GM03348 (cell line): ENCODE measurements around the gene SDS.

Source experiments
- DNase-seq: peaks from one replicate; pipeline ENCODE4 v3.0.0; 2012; ENCODE audit warnings: low spot score

SDS gene

DNA sequence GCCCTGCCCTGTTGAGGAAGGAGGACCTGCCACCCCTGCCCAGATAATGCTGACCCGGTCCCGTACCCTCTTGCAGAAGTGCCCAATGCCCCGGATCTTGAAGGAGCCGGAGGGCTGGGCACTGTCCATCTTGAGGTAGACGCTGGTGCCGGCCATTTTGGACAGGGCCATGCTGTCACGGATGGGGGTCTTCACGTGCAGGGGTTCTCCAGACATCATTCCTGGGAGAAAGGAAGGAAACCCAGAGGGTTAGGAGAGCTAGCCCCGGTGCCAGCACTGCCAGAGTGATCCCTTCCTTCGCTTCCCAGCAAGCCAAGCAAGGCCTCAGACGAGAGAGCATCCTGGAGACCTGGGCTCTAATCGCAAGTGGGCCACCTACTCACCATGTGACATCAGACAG lies 4.2 kb downstream of the SDS start:
- no peak for DNase-seq

DNA sequence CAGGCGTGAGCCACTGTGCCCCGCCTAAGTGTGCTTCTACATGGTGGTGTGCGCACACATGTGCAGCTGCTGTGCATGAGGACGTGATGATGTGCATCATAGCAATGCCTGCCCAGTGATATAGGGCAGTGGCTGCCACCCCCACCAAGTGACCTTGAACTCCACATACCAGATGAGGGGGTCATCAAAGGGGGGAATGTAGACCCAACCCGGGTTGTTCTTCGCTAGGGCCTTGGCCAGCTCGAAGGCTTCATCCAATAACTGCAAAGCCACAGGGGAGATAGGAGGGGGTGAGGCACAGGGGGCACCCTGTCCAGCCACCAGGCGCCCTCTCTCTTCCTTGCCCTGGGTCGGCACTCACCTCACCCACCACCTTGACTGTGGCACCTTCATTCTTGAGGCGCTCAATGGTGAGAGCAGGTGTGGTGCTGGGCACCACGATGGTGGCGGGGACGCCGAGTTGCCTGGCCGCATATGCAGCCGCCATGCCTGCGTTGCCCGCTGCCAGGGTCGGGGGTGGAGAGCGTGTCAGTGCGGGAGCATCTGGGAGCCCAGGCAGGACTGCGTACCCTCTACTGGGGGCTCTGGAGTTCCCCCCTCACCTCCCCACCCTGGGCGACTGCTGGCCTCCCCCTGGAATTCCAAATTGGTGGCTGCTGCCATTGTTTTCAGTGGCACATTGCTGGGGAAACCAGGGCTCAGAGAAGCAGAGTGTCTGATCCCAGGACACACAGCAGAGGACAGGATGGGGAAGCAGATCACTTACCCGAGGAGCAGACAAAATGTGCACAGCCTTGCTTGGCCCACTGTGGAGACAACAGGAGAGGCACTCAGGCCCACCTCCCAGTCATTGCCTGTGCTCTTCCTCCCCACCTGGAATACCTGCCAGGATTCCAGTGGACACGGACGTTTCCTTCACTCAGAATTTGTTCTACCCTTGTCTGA lies 5.1 kb downstream of the SDS start:
- no peak for DNase-seq

DNA sequence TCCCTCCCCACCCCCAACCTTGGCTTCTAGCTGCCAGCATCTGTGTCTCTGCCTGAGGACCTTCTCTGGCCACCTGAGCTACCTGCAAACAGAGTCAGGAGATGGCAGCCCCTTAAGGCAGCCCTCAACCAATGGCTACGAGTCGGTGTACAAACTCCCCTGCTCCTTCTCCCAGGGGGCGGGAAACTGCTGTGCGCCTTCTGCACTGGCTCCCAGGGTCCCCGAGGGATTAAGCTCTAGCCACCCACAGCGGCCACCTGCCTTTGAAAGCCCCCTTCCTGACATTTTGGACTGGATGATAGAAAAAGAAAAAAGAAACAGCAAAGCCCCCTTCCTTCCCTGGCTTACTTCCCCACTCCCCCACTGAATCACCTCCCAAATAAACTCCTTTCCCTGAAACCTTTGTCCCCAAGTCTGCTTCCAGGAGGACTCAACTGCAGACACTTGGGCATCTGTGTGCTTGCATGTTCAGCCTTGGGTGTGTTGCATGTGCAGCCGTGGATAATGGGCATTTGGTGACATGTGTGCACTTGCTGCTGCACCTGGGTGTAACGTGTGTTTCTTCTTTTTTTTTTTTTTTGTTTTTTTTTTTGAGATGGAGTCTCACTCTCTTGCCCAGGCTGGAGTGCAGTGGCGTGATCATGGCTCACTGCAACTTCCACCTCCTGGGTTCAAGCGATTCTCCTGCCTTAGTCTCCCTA lies 6.0 kb downstream of the SDS start:
- no peak for DNase-seq

DNA sequence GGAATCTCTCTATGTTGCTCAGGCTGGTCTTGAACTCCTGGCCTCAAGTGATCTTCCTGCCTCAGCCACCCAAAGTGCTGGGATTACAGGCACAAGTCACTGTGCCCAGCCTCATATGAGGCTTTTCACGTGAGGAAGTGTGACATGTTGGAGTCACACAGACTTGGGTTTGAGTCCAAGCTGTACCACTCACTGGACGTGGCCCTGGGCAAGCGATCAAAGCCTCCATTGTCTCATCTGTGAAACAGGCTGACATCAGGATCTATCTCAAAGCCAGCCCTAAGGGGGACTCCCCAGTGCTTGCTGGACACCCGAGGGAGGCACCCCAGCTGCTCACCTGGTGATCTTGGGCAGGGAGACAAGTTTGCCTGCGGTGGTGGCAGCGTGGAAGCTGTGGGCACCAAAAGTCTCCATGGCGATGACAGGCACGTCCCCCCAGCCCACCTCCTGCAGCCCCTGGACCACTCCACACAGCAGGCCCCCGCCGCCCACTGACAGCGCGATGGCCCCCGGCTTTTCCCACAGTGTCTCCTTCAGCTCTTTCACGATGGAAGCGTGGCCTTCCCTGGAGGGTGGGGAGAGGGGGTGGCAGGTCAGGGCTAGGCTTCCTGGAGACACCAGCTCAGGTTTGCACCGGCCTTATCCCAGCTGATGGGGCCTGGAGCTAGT lies 6.7 kb downstream of the SDS start:
- DNase-seq, result no peak

DNA sequence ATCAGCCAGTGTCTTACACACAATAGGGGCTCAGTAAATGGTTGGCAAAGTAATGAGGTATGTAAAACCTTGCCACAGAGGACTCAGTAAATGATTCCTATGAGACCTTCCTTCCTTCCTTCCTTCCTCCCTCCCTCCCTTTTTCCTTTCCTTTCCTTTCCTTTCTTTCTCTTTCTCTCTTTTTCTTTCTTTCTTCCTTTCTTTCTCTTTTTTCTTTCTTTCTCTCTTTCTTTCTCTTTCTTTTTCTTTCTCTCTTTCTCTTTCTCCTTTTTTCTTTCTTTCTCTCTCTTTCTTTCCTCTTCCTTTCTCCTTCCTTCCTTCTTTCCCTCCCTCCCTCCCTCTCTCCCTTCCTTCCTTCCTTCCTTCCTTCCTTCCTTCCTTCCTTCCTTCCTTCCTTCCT lies 7.5 kb downstream of the SDS start:
- no peak for DNase-seq

DNA sequence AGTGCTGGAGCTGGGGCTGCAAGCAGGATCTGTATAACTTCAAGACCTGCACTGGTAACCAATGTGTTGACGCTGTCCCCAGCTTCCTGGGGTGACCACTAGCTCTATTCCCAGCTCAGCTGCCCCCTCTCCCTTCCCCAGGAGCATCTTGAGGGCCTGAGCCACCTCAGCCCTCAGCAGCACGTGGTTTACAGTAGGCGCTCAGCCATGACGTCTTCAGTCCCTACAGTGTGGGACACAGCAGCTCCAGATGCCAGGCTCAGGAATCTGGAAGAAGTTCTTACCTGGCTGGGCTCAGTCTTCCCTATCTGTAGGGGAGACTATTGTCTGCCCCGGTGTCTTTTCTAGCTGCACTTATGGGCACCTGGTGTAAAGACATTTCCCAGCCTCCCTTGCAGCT lies 8.6 kb downstream of the SDS start:
- no peak for DNase-seq

DNA sequence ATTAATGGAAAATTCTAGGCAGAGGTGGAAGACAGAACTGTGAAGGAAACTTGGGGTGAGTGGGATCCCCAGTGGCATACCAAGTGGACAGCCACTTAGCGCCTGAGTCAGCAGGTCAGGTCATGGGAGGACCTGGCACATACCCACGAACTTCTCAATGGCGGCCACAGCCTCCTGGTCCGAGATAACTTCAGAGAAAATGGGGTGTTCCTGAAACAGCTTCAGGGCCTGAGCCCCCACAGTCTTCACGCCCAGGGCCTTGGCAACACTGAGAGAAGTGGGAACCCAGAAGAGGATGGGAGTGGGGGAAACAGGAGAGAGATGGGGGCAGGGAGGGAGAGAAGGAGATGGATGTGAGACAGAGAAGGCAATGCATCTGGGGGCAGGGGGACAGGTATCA lies 9.9 kb downstream of the SDS start:
- no peak for DNase-seq

DNA sequence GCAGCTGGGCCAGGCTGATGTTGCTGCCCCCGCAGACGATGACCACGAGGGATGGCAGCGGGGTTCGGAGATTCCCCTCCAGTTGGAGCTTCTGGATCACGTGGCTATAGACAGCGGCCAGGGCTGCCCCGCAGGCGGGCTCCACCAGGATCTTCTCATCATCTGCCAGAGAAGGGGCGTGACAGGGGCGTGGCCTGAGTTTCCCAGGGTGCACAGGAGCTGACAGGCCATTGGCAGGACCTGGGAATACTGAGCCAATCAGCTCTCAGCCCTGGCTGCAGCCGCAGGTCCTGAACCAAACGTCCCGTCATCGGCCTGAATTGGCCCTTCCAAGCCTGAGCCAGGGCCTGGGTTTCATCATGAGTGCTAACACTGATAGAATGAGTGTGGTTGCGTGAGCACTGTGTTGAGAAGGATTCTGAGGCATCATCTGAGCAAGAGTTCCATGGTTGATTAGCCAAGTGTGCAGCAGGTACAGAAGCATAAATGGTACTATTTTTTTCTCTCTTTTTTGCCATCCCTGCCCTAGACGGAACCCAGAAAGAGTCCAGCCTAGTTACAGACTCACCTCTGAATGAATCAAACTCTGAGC lies 10.6 kb downstream of the SDS start:
- DNase-seq, result no peak

DNA sequence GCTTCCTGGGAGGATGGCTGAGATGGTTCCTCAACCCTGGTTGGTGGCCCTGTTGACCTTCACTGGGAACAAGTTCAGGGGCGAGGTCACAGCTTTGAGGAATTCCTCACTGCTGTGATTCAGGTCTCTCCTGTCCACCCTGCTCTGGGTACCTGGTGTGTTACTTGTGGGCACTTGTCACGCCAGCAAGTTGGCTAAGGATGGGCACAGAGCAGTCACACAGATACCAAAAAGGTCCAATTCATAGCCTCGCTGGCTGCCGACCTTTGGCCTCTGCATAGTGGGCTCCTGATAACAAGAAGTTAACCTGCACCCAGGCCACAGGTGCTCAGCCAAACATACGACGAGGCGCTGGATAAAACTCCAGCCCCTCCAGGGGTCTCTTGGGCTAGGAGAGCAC lies 11.2 kb downstream of the SDS start:
- DNase-seq, result no peak

DNA sequence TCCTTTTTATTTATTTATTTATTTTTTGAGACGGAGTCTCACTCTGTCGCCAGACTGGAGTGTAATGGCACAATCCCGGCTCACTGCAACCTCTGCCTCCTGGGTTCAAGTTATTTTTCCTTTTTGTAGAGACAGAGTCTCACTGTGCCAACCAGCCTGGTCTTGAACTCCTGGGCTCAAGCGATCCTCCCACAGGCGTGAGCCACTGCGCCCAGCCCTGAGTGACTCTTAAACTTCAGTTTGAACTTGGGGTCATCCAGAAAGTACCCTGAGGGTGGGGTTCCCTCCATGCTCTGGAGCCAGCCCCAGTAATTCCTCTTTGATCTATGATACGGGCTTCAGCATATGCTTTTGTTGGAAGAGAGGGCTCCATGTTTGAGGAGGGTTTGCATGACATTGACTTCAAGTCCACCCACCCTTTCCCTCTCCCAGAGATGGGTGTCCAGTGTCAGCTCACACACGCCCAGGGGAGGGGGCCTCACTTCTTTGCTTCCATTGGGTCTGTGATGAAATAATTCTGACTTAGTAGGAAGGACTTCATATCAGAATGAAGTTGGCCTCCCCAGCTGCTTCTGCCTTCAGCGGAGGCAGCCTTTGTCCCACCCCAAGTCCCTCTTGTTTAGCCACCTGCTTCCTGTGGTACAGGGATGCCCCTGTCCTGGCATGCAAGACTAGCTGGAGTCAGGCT lies 11.9 kb downstream of the SDS start:
- no peak for DNase-seq

DNA sequence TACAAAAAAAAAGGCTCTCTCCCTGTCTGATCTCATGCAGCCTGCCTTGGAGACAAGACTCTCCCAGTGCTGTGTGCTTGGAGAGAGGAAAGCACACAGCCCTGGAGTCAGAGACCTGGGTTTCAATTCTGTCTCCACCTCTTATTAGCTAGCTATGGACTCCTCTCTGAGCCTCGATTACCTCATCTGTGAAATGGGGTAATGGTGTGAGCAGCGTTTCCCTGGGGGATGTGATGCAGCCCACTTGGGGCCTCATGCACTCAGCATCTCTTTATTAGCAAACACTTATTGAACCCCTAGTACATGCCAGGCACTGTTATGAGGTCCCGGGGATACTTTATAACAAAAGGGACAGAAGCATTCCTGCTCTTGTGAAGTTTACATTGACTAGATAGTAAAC lies 12.5 kb downstream of the SDS start:
- DNase-seq, result no peak

DNA sequence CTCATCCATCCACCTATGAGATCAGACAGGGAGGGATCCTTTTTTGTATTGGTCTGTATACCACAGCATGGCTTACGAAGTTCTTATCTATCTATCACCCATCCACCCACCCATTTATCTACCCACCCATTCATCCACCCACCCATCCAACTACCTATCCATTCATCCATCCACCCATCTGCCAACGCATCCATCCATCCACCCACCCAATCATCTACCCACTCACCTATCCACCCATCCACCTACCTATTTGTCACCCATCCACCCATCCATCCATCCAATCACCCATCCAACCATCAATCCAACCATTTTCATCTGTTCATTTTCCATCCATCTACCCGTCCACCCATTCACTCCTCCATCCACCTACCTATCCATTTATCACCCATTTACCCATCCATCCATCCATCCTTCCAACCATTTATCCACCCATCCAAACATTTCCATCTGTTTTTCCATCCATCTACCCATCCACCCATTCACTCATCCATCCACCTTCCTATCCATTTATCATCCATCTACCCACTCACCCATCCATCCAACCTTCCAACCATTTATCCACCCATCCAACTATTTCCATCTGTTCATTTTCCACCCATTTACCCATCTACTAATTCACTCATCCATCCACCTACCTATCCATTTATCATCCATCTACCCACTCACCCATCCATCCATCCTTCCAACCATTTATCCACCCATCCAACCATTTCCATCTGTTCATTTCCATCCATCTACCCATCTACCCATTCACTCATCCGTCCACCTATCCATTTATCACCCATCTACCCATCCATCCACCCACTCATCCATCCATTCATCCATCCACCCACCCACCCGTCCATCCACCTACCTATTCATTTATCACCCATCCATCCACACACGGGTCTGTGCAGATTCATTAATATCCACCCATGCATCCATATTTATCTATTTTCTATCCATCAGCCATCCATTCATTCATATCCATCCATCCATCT lies 13.3 kb downstream of the SDS start:
- DNase-seq, result no peak

DNA sequence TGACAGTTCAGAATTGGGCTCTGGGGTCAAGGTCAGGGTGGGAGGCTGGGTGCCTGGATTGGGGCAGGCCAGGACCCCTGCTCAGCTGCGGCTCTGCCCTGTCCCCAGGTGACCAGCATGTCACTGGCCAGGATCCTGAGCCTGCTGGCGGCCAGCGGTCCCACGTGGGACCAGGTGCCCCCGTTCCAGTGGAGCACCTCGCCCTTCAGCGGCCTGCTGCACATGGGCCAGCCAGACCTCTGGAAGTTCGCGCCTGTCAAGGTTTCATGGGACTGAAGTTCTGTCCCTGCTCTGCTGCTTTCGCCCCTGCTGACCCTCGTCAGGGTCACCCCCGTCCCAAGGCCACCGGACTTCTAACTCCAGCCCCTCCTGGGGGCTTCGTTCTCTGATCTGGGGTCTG lies 15.3 kb downstream of the SDS start:
- DNase-seq, result no peak

DNA sequence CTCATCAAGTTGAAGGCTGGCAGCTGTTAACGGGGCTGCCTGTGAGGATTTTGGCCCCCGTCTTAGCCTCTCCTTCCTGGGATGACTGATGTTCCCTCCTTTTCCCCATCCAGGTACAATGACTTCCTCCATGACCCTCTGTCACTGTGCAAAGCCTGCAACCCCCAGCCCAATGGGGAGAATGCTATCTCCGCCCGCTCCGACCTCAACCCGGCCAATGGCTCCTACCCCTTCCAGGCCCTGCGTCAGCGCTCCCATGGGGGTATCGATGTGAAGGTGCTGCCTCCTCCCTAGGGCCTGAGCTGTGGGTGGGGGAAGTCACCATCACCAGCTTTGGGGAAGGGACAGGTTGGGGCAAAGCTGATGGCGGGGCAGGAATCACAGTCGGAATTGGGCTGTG lies 16.1 kb downstream of the SDS start:
- no peak for DNase-seq

DNA sequence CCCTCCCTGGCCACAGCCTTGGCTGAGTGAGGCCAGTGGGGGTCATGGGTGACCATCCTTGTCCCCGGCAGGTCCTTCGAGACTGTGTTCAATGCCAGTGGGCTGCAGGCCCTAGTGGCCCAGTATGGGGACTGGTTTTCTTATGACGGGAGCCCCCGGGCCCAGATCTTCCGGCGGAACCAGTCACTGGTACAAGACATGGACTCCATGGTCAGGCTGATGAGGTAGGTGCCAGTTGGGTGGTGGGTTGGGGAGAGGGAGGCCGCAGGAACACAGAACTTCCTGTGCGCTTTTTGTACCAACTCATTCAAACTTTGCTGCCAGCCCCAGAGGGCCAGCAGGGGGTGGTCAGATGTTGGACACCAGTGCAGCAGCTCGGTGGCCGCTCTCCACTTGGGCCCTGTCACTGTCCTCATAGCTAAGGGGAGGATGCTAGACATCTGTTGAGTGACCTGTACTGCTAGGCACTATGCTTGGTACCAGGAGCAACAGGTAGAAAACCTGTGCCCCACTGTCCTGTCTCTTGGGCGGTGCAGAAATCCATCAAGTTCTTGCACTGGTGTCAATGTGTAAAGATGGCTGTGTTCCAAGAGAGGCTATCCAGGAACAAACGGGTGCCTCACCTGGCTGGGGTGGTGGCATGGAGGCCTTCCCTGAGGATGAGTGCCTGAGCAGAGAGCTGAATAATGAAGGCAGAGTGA lies 16.7 kb downstream of the SDS start:
- no peak for DNase-seq

DNA sequence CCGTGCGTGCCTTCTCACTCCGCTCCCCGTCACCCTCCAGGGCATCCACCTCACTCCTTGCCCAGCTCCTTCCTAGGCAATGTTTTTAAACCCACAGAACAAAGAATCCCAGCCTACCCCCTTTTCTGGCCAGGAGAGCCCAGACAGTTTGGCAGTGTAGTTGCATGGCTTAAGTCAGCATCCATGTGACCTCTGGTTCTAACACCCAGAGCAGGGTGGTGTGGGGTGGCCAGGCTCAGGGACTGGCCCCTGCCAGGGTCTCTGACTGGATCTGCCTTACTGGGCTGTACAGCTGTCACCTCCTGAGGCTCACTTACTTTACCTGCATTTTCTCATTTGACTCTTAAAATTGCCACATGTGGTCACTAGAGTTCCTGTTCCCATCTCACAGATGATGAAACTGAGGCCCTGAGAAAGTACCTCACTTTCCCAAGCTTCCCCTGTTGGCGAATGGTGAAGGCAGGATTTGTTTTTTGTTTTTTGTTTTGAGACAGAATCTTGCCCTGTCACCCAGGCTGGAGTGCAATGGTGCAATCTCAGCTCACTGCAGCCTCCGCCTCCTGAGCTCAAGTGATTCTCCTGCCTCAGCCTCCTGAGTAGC lies 18.3 kb downstream of the SDS start:
- DNase-seq, result no peak

DNA sequence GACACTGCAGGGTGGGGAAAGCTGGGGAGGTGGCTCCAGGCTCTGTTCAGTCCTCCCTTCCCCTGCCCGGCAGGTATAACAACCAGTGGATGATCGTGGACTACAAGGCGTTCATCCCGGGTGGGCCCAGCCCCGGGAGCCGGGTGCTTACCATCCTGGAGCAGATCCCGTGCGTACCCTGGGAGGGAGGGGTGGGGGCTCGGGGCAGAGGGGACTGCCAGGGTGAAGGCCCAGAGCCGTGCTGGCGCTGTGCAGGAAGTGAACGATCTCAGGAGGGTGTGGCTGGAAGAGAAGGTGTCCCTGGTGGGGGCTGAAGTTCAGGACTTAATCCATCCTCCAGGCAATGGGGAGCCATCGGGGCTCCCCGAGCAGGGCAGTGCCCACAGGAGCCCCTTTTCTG lies 18.9 kb downstream of the SDS start:
- no peak for DNase-seq

DNA sequence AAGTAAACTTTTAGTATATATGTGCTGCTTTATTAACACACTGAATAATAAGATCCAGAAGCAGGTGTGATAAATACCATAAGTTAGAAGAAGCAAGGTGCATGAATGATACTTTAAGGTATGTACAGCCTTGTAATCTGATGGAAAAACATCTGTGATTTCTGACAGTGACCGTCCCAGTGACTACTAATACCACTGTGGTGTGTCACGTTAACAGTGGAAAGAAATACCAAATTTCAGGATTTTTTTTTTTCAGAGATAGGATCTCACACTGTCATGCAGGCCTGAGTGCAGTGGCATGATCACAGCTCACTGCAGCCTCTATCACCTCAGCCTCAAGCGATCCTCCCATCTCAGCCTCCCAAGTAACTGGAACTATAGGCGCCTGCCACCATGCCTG lies 21.5 kb downstream of the SDS start:
- no peak for DNase-seq

DNA sequence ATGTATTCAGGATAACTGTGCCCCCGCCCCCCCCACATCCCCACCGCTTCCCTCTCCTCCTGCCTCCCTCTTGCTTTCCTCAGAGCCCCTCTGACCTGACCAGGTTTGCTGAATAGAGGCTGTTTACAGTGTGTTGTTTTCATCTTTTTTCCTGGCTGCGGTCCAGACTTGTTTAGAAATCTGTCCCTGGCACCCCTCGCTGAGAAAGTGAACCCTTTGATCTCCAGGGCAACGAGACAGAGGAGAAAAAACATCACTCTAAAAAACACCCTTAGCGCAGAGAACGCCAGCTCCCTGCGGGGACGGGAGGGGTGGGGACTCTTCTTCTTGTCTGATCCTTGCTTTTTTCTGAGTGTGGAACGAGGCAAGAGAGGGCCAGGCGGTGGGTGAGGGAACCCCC lies 22.5 kb downstream of the SDS start:
- DNase-seq, result no peak

DNA sequence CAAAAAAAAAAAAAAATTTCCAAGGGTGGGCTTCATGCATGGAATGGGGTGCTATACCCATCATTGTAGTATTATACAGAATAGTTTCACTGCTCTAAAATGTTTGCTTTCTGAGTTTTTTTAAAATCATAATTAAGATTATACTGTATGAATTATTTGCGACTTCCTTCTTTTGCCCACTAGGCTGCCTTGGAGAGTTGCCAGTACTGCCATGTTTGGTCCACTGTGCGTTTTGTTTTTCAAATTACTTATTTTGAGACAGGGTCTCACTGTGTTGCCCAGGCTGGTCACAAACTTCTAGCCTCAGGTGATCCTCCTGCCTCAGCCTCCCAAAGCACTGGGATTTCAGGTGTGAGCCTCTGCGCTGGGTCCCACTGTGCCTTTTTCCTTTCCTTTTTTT lies 25.4 kb downstream of the SDS start:
- no peak for DNase-seq
